Measurements from ENCODE around the gene C19orf85.
A peak's percentile ranks its signal among the peaks of the same experiment; 100 is the strongest.

C19orf85 gene

DNA sequence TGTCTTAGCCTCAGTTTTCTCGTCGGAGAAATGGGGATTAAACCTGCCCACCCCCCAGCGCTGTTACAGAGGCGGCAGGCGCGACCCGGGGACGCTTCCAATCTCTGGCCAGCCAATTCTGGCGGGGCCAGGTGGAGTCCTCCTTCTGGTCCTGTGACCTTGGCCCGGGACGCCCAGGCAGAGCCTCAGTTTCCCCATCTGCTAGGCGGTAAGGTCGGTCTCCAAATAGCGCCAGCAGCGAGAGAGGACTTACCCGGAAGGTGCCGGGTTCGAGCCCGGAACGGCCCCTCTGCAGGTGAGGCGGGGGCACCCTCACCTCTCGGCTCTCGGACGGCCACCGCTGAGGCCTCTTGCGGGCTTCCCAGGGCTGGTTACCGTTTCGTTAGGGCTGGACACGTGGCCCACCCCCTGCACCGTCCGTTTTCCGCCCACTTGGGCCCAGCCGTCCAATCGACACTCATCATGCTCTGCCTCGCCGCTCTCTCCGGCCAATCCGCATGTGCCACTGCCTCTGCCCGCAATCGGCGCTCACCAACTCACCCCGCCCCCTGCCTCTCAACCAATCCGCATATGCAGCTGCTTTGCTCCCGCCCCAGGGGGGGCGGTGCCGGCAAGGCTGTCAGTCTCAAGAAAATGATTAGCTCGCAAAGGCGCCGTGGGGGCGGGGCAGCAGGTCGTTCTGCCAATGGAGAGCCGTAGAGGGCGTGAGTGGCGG lies 3.1 kb downstream of the C19orf85 start, which contains the start of gene ISOC2:
ISOC2 (minus strand) TSS at position 384 of the 715 bp plus-strand sequence. CDS start 5,156 bp downstream, outside the sequence.
- peak within 1 kb of the TSS; percentile 82 for H3K27ac ChIP-seq (replicated peaks)
- DNase-seq (ENCODE audit: low read depth in 1 of 2, low spot score in 1 of 2) = peak; percentile 99 to 100
- H3K27me3 ChIP-seq (ENCODE audit: insufficient read depth, poor library complexity, severe bottlenecking) = no peaks in the 10 kb centered on the region
- TF ChIP-seq GABPA (IDR thresholded peaks at IDR 0.05; ENCODE audit: low read depth) (no peak), SPI1 (IDR thresholded peaks at IDR 0.05; ENCODE audit: borderline replicate concordance, low read depth) (no peak), POLR2AphosphoS5 (IDR thresholded peaks at IDR 0.05; ENCODE audit: low read depth) (peak; percentile 62; the same call in 1 of the 2 replicates)
- TF ChIP-seq, protein P1, sequence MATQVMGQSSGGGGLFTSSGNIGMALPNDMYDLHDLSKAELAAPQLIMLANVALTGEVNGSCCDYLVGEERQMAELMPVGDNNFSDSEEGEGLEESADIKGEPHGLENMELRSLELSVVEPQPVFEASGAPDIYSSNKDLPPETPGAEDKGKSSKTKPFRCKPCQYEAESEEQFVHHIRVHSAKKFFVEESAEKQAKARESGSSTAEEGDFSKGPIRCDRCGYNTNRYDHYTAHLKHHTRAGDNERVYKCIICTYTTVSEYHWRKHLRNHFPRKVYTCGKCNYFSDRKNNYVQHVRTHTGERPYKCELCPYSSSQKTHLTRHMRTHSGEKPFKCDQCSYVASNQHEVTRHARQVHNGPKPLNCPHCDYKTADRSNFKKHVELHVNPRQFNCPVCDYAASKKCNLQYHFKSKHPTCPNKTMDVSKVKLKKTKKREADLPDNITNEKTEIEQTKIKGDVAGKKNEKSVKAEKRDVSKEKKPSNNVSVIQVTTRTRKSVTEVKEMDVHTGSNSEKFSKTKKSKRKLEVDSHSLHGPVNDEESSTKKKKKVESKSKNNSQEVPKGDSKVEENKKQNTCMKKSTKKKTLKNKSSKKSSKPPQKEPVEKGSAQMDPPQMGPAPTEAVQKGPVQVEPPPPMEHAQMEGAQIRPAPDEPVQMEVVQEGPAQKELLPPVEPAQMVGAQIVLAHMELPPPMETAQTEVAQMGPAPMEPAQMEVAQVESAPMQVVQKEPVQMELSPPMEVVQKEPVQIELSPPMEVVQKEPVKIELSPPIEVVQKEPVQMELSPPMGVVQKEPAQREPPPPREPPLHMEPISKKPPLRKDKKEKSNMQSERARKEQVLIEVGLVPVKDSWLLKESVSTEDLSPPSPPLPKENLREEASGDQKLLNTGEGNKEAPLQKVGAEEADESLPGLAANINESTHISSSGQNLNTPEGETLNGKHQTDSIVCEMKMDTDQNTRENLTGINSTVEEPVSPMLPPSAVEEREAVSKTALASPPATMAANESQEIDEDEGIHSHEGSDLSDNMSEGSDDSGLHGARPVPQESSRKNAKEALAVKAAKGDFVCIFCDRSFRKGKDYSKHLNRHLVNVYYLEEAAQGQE (IDR thresholded peaks at IDR 0.05; ENCODE audit: insufficient replicate concordance, low read depth) = no peak
- TF ChIP-seq, protein P2, sequence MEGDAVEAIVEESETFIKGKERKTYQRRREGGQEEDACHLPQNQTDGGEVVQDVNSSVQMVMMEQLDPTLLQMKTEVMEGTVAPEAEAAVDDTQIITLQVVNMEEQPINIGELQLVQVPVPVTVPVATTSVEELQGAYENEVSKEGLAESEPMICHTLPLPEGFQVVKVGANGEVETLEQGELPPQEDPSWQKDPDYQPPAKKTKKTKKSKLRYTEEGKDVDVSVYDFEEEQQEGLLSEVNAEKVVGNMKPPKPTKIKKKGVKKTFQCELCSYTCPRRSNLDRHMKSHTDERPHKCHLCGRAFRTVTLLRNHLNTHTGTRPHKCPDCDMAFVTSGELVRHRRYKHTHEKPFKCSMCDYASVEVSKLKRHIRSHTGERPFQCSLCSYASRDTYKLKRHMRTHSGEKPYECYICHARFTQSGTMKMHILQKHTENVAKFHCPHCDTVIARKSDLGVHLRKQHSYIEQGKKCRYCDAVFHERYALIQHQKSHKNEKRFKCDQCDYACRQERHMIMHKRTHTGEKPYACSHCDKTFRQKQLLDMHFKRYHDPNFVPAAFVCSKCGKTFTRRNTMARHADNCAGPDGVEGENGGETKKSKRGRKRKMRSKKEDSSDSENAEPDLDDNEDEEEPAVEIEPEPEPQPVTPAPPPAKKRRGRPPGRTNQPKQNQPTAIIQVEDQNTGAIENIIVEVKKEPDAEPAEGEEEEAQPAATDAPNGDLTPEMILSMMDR (IDR thresholded peaks at IDR 0.05; ENCODE audit: insufficient read depth, low read length) = no peak
- peak within 1 kb of the TSS; percentile 81 for H3K4me3 ChIP-seq (replicated peaks; ENCODE audit: insufficient read depth, low read length)

GRCh38 chr19:55460670-55461258 lies 3.8 kb downstream of the C19orf85 start:
- Histone ChIP-seq H3K27ac (replicated peaks) (peak overlapping the region; percentile 82), H3K4me3 (replicated peaks; ENCODE audit: insufficient read depth, low read length) (peak overlapping the region; percentile 81), H3K27me3 (ENCODE audit: insufficient read depth, poor library complexity, severe bottlenecking) (no peaks in the 10 kb centered on the region)
- peak in 1 of 2 experiments; percentile 64 for DNase-seq (ENCODE audit: low read depth in 1 of 2, low spot score in 1 of 2)
- TF ChIP-seq, protein P2 (IDR thresholded peaks at IDR 0.05; ENCODE audit: insufficient read depth, low read length) = no peak
- TF ChIP-seq, protein P1 (IDR thresholded peaks at IDR 0.05; ENCODE audit: insufficient replicate concordance, low read depth) = no peak
- no peak for TF ChIP-seq POLR2AphosphoS5 (IDR thresholded peaks at IDR 0.05; ENCODE audit: low read depth)
- no peak for TF ChIP-seq SPI1 (IDR thresholded peaks at IDR 0.05; ENCODE audit: borderline replicate concordance, low read depth)
- no peak for TF ChIP-seq GABPA (IDR thresholded peaks at IDR 0.05; ENCODE audit: low read depth)

DNA sequence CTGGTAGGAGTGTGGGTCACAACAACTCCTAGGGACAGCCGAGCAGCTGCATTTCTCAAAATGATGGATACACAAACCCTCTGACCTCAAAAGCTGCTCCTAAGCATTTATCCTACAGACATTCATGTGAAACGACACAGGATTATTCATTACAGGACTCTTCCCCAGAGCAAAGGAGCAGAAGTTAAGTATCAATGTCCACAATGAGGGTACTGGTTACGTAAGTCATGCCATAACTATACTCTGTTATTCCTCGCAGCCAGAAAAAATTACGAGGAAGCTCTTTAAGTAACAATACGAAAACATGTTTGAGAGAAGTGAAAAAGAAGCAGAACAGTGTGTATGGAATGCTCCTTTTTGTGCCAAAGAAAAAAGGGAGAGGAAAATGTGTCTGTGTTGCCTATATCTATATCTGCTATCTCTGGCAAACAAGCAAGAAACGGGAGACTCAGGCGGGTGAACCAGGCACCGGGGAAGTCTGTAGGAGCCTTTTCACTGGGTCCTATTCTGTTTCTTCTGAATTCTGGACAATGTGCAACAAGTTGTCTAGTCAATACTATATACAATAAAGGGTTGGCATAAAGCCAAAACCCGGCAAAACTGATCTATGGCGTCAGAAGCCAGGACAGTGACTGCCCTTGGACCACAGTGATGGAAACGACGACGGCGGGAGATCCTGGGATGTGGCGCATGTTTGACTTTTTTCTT lies 4.4 kb downstream of the C19orf85 start:
- Histone ChIP-seq H3K27ac (replicated peaks) (no peak overlapping the region), H3K27me3 (ENCODE audit: insufficient read depth, poor library complexity, severe bottlenecking) (no peaks in the 10 kb centered on the region), H3K4me3 (replicated peaks; ENCODE audit: insufficient read depth, low read length) (no peak overlapping the region)
- no peak for DNase-seq (ENCODE audit: low read depth in 1 of 2, low spot score in 1 of 2)
- TF ChIP-seq GABPA (IDR thresholded peaks at IDR 0.05; ENCODE audit: low read depth) (no peak), SPI1 (IDR thresholded peaks at IDR 0.05; ENCODE audit: borderline replicate concordance, low read depth) (no peak), POLR2AphosphoS5 (IDR thresholded peaks at IDR 0.05; ENCODE audit: low read depth) (no peak)
- TF ChIP-seq, protein P1 (IDR thresholded peaks at IDR 0.05; ENCODE audit: insufficient replicate concordance, low read depth) = no peak
- TF ChIP-seq, protein P2 (IDR thresholded peaks at IDR 0.05; ENCODE audit: insufficient read depth, low read length) = no peak
